GM12892 (cell line): ENCODE measurements around the gene TNS4.

Experiments
- POLR2A ChIP-seq: IDR thresholded peaks from 2 replicates; pipeline ENCODE4 v1.6.1; 2011; ENCODE audit warnings: low read depth, low read length, control low read depth
- POLR2AphosphoS5 ChIP-seq: IDR thresholded peaks from 2 replicates; pipeline ENCODE4 v1.6.1; 2011; ENCODE audit warnings: low read depth, low read length, control low read depth
- TAF1 ChIP-seq: IDR thresholded peaks from 2 replicates; pipeline ENCODE4 v1.6.1; 2011; ENCODE audit warnings: low read depth, mild to moderate bottlenecking, control low read depth, low read length, borderline replicate concordance

- TF ChIP-seq POLR2AphosphoS5 (no peak), TAF1 (no peak), POLR2A (no peak)
These were observed 1.3 kb upstream of the TNS4 start for GRCh38 chr17:40502716-40503115.
